C4-2B (cell line): ENCODE results near the gene ITPRID2.

Source experiments
- ZFX ChIP-seq: fragments of 450-650 bp; IDR thresholded peaks from 2 replicates; pipeline ENCODE4 v1.6.1; 2017
- TF ChIP-seq, protein P1 (sequence below): fragments of 450-650 bp; conservative IDR thresholded peaks from 2 replicates; pipeline ENCODE4 v1.5.1; 2017; ENCODE audit warnings: mild to moderate bottlenecking

DNA sequence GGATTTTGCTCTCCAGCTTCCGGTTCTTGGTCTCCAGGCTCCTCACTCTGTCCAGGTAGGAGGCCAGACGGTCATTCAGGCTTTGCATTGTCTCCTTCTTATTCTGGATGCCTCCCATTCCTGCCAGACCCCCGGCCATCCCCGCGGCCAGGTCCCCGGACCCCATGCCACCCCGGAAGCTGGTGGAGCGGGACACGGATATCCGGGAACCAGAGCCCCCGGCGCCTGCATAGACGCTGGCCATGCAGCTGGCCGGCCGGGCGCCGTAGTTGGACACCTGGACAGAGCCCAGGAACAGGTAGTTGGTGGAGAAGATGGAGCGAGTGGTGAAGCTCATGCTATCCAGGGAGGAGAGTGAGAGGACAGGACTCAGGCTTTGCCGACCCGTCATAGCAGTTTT, 70.6 kb downstream of the ITPRID2 start:
- TF ChIP-seq, protein P1, sequence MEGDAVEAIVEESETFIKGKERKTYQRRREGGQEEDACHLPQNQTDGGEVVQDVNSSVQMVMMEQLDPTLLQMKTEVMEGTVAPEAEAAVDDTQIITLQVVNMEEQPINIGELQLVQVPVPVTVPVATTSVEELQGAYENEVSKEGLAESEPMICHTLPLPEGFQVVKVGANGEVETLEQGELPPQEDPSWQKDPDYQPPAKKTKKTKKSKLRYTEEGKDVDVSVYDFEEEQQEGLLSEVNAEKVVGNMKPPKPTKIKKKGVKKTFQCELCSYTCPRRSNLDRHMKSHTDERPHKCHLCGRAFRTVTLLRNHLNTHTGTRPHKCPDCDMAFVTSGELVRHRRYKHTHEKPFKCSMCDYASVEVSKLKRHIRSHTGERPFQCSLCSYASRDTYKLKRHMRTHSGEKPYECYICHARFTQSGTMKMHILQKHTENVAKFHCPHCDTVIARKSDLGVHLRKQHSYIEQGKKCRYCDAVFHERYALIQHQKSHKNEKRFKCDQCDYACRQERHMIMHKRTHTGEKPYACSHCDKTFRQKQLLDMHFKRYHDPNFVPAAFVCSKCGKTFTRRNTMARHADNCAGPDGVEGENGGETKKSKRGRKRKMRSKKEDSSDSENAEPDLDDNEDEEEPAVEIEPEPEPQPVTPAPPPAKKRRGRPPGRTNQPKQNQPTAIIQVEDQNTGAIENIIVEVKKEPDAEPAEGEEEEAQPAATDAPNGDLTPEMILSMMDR: no peak
- no peak for TF ChIP-seq ZFX
